Upper lobe of left lung (tissue), 4 donors: ENCODE measurements around the gene SOX30.

Experiments used
- EP300 ChIP-seq, 4 donors: sonication (generic); formaldehyde crosslinking; IDR thresholded peaks; one replicate each; pipeline ENCODE4 v1.5.1; 2017; ENCODE audit warnings: antibody characterized with exemption in 4 of 4, control low read depth in 2 of 4
- POLR2A ChIP-seq, 4 donors: fragments of 450-650 bp; IDR thresholded peaks; one replicate each; pipeline ENCODE4 v1.5.1; 2016 to 2017; ENCODE audit warnings: antibody characterized with exemption in 4 of 4, mild to moderate bottlenecking in 2 of 4
- POLR2AphosphoS5 ChIP-seq, 2 donors: sonication (generic); formaldehyde crosslinking; IDR thresholded peaks; one replicate each; pipeline ENCODE4 v1.5.1; 2017; ENCODE audit warnings: antibody characterized with exemption in 2 of 2
- TF ChIP-seq, protein P1 (sequence below), 6 experiments: fragments of 450-650 bp in 4 of 6; fragments of 200-600 bp in 2 of 6; sonication (generic) in 2 of 6; IDR thresholded peaks; one replicate each; pipeline ENCODE4 v1.5.1; 2016 to 2019; ENCODE audit warnings: antibody characterized with exemption in 6 of 6

DNA sequence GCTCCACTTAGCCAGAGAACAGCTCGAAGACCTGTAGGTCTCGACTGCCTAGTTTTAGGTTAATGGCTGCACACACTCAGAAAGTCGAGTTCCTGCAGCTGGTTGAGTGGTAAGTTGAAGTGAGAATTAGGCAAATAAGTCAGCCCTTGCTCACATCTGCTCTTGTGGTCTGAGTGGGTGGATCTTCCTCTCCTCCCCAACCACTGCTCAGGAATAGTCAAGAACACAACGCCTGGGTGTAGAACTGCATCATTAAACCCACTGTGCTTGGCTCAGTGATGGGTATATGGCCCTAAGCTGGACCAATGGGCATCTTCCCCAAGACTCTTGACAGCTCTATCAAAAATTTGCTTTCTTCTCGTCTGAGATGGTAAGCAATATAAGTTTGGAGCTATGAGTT is 55.8 kb downstream of the SOX30 start:
- TF ChIP-seq, protein P1, sequence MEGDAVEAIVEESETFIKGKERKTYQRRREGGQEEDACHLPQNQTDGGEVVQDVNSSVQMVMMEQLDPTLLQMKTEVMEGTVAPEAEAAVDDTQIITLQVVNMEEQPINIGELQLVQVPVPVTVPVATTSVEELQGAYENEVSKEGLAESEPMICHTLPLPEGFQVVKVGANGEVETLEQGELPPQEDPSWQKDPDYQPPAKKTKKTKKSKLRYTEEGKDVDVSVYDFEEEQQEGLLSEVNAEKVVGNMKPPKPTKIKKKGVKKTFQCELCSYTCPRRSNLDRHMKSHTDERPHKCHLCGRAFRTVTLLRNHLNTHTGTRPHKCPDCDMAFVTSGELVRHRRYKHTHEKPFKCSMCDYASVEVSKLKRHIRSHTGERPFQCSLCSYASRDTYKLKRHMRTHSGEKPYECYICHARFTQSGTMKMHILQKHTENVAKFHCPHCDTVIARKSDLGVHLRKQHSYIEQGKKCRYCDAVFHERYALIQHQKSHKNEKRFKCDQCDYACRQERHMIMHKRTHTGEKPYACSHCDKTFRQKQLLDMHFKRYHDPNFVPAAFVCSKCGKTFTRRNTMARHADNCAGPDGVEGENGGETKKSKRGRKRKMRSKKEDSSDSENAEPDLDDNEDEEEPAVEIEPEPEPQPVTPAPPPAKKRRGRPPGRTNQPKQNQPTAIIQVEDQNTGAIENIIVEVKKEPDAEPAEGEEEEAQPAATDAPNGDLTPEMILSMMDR (IDR thresholded peaks at IDR 0.05) = no peak
- TF ChIP-seq POLR2A (IDR thresholded peaks at IDR 0.05) (no peak), POLR2AphosphoS5 (IDR thresholded peaks at IDR 0.05) (no peak), EP300 (IDR thresholded peaks at IDR 0.05) (no peak)
